IPS-15b (cell line): Measurements from ENCODE around the gene CCDC154.

Source experiments
- H3K27me3 ChIP-seq: one replicate; pipeline ENCODE4 v1.6.1; 2013; ENCODE audit warnings: low read length; ENCODE audit not compliant: control insufficient read depth, insufficient read depth
- H3K36me3 ChIP-seq: one replicate; pipeline ENCODE4 v1.6.1; 2013; ENCODE audit warnings: low read length; ENCODE audit not compliant: control insufficient read depth, insufficient read depth
- H3K4me1 ChIP-seq: one replicate; pipeline ENCODE4 v1.6.1; 2013; ENCODE audit warnings: mild to moderate bottlenecking, low read length; ENCODE audit not compliant: control insufficient read depth, insufficient read depth
- H3K4me3 ChIP-seq: one replicate; pipeline ENCODE4 v1.5.1; 2013; ENCODE audit warnings: low read depth, low read length
- H3K9ac ChIP-seq: one replicate; pipeline ENCODE4 v1.6.1; 2013; ENCODE audit warnings: low read depth, mild to moderate bottlenecking, low read length
- H3K9me3 ChIP-seq: one replicate; pipeline ENCODE4 v1.6.1; 2013; ENCODE audit warnings: mild to moderate bottlenecking, low read length; ENCODE audit not compliant: control insufficient read depth, insufficient read depth

CCDC154 gene

DNA sequence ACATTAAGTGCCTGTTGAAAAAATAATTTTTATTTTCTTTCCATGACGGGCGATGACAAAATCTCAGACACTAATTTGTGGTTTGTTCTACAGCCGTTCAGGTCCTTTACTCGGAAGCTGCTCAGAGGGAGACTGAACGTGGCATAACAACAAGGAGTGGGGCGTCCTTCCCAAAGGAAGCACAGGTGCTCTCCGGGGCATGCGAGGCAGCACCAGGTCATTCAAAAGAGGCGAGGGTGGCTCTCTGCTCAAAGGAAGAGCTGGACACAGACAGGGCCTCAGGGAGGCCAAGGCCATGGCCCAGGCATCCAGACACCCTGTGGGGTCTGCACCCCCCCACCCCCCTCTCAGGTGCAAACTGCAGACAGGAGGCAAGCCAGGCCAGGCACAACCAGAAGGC, 46.0 kb downstream of the CCDC154 start:
- H3K4me3 ChIP-seq = no peak overlapping the region
- no peaks in the 10 kb centered on the region for H3K27me3 ChIP-seq
- H3K4me1 ChIP-seq = no peaks in the 10 kb centered on the region
- peaks cover 19% of the 10 kb centered on the region for H3K36me3 ChIP-seq
- no peaks in the 10 kb centered on the region for H3K9me3 ChIP-seq
- H3K9ac ChIP-seq = no peak overlapping the region

DNA sequence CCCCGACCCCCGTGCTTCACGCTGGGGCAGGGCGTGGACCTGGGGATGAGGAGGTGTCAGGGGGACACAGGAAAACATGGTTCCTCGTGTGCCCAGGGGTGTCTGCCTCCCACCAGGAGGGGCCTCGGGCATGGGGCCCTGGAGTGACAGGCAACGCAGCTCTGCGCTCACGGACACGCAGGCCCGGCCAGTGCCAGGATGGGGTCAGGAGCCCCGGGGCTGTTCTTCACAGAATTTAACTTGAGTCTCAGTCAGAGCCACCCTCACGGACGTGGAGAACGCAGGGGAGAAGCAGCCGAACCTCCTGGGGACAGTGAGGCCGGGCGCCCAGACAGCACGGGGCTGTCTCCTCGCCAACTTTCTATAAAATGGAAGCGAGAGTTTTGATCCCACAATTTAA, 46.6 kb downstream of the CCDC154 start:
- Histone ChIP-seq H3K27me3 (no peaks in the 10 kb centered on the region), H3K4me3 (no peak overlapping the region), H3K9ac (no peak overlapping the region), H3K4me1 (no peaks in the 10 kb centered on the region), H3K36me3 (peaks cover 16% of the 10 kb centered on the region), H3K9me3 (no peaks in the 10 kb centered on the region)

DNA sequence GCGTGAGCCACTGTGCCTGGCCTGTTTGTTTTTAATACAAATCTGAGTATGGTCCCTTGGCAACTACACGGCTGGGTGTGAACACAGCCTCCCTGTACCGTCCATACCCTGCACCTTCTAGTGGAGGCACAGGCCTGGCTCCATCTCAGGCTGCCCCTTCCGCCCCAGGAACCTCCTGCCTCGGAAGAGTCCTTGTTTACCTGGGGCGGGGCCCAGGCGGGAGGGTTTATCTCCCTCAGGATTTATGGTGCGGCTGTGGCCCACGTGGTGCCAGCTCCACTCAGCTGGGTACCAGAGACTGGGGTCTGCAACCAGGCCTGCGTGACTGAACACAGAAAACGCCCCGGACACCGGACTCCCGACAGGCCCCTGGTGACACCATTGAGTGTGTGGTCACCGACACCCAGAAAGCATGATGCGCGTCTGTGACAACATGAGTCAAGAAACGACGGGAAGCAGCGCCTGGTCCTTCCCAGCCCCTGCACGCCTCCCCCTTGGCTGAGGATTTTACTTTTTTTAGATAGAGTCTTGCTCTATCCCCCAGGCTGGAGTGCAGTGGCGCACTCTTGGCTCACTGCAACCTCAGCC, 48.8 kb downstream of the CCDC154 start:
- Histone ChIP-seq H3K4me1 (no peaks in the 10 kb centered on the region), H3K9ac (no peak overlapping the region), H3K36me3 (peaks cover 10% of the 10 kb centered on the region), H3K9me3 (no peaks in the 10 kb centered on the region), H3K27me3 (no peaks in the 10 kb centered on the region), H3K4me3 (no peak overlapping the region)

DNA sequence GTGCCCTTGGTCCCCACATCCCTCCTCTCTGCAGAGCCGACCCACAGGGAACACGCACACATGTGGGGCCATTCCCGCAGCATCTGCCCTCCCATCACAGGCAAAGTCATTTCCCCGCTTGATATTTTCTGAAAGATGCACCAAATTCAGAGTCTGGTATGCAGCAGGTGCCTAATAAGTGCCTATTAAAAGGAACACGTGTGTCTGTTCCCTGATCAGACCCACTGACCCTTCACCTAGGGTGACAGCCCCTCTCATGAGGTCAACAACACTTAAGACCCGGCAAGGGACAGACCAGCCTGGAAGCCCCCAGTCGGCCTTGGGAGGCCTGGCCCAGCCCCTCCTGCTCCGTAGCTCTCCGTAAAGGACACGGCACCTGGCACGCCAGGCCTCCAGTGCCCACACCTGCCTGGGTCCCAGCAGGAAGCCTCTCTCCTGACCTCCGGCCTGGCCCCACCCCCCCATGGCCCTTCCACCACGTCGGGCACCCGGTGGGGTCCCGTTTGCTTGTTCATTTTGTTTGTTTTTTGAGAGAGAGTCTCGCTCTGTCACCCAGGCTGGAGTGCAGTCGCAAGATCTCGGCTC, 49.9 kb downstream of the CCDC154 start:
- H3K9me3 ChIP-seq = no peaks in the 10 kb centered on the region
- H3K36me3 ChIP-seq = peaks cover 12% of the 10 kb centered on the region
- no peaks in the 10 kb centered on the region for H3K4me1 ChIP-seq
- no peak overlapping the region for H3K9ac ChIP-seq
- no peaks in the 10 kb centered on the region for H3K27me3 ChIP-seq
- no peak overlapping the region for H3K4me3 ChIP-seq

DNA sequence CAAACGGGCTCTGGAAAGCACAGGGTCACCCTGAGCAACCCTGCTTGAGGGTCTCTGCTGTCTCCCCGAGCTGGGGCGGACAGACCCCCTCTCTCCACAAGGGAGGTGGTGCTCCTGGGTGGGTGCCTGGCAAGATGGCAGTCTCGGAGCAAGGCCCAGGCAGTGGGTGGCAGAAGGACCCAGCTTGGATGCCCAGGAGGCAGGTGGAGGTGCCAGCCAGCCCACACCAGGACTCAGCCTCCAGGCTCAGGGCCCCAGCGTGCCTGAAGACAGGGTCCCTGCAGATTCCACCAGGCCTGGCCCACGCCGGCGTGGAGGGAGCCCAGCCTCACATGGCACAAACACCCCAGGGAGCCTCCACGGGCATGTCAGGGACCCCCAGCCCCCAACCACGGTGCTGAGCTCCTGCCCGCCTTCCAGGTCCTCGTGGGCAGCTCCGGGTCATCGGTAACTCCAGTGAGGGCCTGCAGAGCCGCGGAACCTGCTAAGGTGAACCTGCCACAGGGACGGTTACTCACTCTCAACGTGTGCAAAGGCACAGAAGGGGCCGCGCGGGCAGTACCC, 50.7 kb downstream of the CCDC154 start:
- no peak overlapping the region for H3K9ac ChIP-seq
- H3K4me3 ChIP-seq = no peak overlapping the region
- no peaks in the 10 kb centered on the region for H3K27me3 ChIP-seq
- H3K9me3 ChIP-seq = no peaks in the 10 kb centered on the region
- no peaks in the 10 kb centered on the region for H3K4me1 ChIP-seq
- peaks cover 10% of the 10 kb centered on the region for H3K36me3 ChIP-seq

DNA sequence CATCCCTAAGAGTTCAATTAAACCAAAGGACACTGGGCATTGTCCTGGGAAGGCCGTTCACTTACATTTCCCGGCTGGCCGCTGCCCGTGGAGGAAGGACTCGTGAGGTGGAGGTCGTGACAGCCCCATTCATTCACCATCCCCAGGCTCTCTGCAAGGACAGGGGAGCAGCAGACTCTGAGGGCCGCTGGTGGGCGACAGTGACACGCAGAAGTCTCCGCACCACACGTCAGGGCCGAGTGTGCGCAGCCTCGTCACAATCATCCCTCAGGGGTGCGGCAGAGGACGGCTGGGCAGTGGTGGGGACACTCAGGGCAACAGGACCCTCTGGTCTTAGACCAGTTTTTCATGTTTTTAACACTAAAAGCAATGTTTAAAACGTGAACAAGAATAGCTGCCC, 51.5 kb downstream of the CCDC154 start:
- Histone ChIP-seq H3K4me3 (no peak overlapping the region), H3K36me3 (peaks cover 10% of the 10 kb centered on the region), H3K9ac (no peak overlapping the region), H3K4me1 (no peaks in the 10 kb centered on the region), H3K9me3 (no peaks in the 10 kb centered on the region), H3K27me3 (no peaks in the 10 kb centered on the region)

DNA sequence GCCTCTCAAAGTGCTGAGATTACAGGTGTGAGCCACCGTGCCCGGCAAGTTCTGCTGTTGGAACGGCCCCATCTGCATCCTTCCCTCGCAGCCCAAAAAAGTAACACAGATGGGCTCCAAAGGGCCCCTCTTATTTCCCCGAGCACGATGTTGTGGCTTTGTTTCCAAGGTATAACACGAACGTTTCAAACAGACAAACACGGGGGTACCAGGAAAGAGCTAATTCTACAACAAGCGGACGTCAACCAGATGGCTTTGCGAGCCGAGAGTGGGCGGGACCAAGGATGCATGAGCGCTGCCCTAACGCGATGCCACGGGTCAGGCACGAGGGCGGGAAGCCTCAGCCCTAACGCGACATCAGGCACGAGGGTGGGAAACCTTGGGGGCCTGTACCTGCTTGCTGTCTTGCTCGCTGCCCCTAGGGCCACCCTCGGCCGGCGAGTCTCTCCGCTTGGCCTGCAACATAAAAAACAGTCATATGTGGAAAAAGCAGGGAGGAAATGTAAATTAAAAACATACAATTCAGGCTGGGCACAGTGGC, 54.0 kb downstream of the CCDC154 start:
- Histone ChIP-seq H3K4me3 (no peak overlapping the region), H3K9me3 (no peaks in the 10 kb centered on the region), H3K36me3 (peaks cover 12% of the 10 kb centered on the region), H3K4me1 (no peaks in the 10 kb centered on the region), H3K9ac (no peak overlapping the region), H3K27me3 (no peaks in the 10 kb centered on the region)

DNA sequence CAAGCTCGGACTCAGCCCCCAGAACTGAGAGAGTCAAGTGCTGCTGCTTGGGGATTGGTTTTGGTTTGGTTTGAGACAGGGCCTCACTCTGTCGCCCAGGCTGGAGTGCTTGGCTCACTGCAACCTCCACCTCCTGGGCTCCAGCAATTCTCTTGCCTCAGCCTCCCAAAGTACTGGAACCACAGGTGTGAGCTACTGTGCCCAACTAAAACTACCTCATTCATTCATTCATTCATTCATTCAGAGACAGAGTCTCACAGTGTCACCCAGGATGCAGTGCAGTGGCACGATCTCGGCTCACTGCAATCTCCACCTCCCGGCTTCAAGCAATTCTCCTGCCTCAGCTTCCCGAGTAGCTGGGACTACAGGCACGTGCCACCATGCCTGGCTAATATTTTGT, 54.6 kb downstream of the CCDC154 start:
- Histone ChIP-seq H3K9ac (no peak overlapping the region), H3K9me3 (no peaks in the 10 kb centered on the region), H3K36me3 (peaks cover 13% of the 10 kb centered on the region), H3K4me3 (no peak overlapping the region), H3K4me1 (no peaks in the 10 kb centered on the region), H3K27me3 (no peaks in the 10 kb centered on the region)

DNA sequence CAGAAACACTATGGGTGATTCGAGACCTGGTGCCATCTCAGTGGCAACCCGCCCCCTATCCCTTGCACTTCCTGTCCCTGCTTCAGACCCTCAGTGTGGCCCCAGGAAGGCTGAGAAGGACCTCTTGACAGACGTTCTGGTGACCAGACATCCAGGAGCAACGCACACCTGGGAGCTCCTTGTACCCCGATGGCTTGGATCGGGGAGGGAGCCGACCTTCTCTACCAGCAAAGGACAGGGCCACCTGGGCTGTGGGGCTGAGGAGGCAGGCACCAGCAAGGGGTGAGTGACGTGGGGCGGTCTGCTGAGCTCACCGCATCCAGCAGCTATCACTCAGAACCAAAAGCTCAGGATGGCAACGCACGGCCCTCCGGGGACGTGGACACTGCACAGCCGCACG, 57.0 kb downstream of the CCDC154 start:
- no peaks in the 10 kb centered on the region for H3K27me3 ChIP-seq
- H3K36me3 ChIP-seq = peaks cover 11% of the 10 kb centered on the region
- H3K4me3 ChIP-seq = no peak overlapping the region
- H3K9me3 ChIP-seq = no peaks in the 10 kb centered on the region
- H3K9ac ChIP-seq = no peak overlapping the region
- no peaks in the 10 kb centered on the region for H3K4me1 ChIP-seq

DNA sequence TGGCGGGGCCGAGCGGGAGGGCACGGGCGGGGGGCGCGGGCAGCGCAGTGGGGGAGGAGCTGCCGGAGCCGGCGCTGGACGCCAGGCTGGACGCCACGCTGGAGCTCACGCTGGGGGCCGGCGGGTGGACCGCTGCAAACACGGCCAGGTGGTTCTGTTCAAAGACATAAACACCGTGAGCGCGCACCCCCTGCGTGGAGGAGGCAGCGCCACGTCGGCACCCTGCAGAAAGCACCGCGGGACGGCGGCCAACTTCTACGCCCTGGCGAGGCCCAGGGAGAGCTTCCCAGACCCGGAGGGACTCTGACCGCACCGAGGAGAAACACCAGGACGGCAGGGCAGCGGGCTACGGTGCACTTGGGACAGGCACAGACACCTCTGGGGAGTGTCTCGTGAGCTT, 59.1 kb downstream of the CCDC154 start:
- H3K27me3 ChIP-seq = no peaks in the 10 kb centered on the region
- H3K9me3 ChIP-seq = no peaks in the 10 kb centered on the region
- no peak overlapping the region for H3K9ac ChIP-seq
- H3K4me3 ChIP-seq = no peak overlapping the region
- no peaks in the 10 kb centered on the region for H3K4me1 ChIP-seq
- H3K36me3 ChIP-seq = peaks cover 7% of the 10 kb centered on the region
